OCI-LY7 (cell line): ENCODE data around the gene ACTRT2. TPM values are rescaled to one million over a fixed set of nuclear protein-coding genes. Genes with fewer than 3 reads are reported as not detected.

Source experiments
- BruUV-seq: library from RNA; stranded (reverse); fragments of 400-500 nt; replicated peaks from 2 replicates; lab custom pipeline; 2021; lab: Mats Ljungman, UMichigan
- CTCF ChIA-PET: fragments of 300-600 bp; sonication (Branson Sonifier 250); formaldehyde crosslinking; loops from one replicate; lab custom pipeline; 2022; ENCODE audit warnings: antibody characterized with exemption; ENCODE audit not compliant: unreplicated experiment; lab: Charles Lee
- POLR2A ChIA-PET: fragments of 300-600 bp; sonication (Branson Sonifier 250); formaldehyde crosslinking; loops from one replicate; lab custom pipeline; 2022; ENCODE audit warnings: antibody characterized with exemption; lab: Charles Lee
- DNase-seq: peaks from one replicate; pipeline ENCODE4 v3.0.0-alpha.2; 2015; ENCODE audit warnings: low spot score
- H2AFZ ChIP-seq: fragments of 200-600 bp; sonication (generic), shearing (Covaris generic); 2 replicates; pipeline ENCODE4 v1.6.1; 2014; ENCODE audit warnings: mild to moderate bottlenecking, antibody characterized with exemption, low read length, moderate library complexity
- H3K27ac ChIP-seq: fragments of 200-600 bp; sonication (generic); 2 replicates; pipeline ENCODE4 v1.5.1; 2014; ENCODE audit warnings: mixed run types, low read depth, mild to moderate bottlenecking, moderate library complexity, low read length, inconsistent platforms; ENCODE audit not compliant: poor library complexity, severe bottlenecking
- H3K36me3 ChIP-seq: fragments of 200-600 bp; sonication (generic); 2 replicates; pipeline ENCODE4 v1.6.1; 2014; ENCODE audit warnings: mild to moderate bottlenecking, antibody characterized with exemption, low read length, moderate library complexity, mixed read lengths; ENCODE audit not compliant: insufficient read depth
- H3K4me1 ChIP-seq: fragments of 200-600 bp; sonication (generic); 2 replicates; pipeline ENCODE4 v1.5.1; 2014; ENCODE audit warnings: mild to moderate bottlenecking, low read length; ENCODE audit not compliant: insufficient read depth, poor library complexity, severe bottlenecking
- H3K4me2 ChIP-seq: fragments of 200-600 bp; sonication (generic); 2 replicates; pipeline ENCODE4 v1.6.1; 2014; ENCODE audit warnings: mild to moderate bottlenecking, low read length
- H3K4me3 ChIP-seq: fragments of 200-600 bp; sonication (generic); 2 replicates; pipeline ENCODE4 v1.5.1; 2014; ENCODE audit warnings: mild to moderate bottlenecking, low read depth, low read length; ENCODE audit not compliant: poor library complexity, severe bottlenecking
- H3K79me2 ChIP-seq: fragments of 200-600 bp; sonication (generic); 2 replicates; pipeline ENCODE4 v1.6.1; 2016; ENCODE audit warnings: low read depth, mild to moderate bottlenecking, low read length, moderate library complexity, mixed read lengths; ENCODE audit not compliant: insufficient read depth
- H3K9me2 ChIP-seq: fragments of 200-600 bp; sonication (generic); 2 replicates; pipeline ENCODE4 v1.6.1; 2016; ENCODE audit warnings: mild to moderate bottlenecking, low read length, mixed read lengths; ENCODE audit not compliant: insufficient read depth
- H3K9me3 ChIP-seq: fragments of 200-600 bp; sonication (generic); 2 replicates; pipeline ENCODE4 v1.6.1; 2014; ENCODE audit warnings: mild to moderate bottlenecking, mixed run types, low read length, mixed read lengths
- H4K20me1 ChIP-seq: fragments of 200-600 bp; sonication (generic); 2 replicates; pipeline ENCODE4 v1.6.1; 2014; ENCODE audit warnings: mild to moderate bottlenecking, antibody characterized with exemption, low read length, moderate library complexity, mixed read lengths; ENCODE audit not compliant: insufficient read depth
- CTCF ChIP-seq: fragments of 200-600 bp; sonication (generic); conservative IDR thresholded peaks from 2 replicates; pipeline ENCODE4 v1.5.1; 2014; ENCODE audit warnings: mild to moderate bottlenecking, antibody characterized with exemption, low read length, moderate library complexity, mixed read lengths
- EZH2phosphoT487 ChIP-seq: fragments of 200-600 bp; sonication (generic); IDR thresholded peaks from 2 replicates; pipeline ENCODE4 v1.6.1; 2018; ENCODE audit warnings: low read depth, borderline replicate concordance, mild to moderate bottlenecking, mixed run types, antibody characterized with exemption, low read length, moderate library complexity, mixed read lengths
- intact Hi-C: fragments of 100-400 bp; cut with micrococcal nuclease; formaldehyde crosslinking; loops from one replicate; pipeline ENCODE4 v1.10.0; 2022; ENCODE audit not compliant: unreplicated experiment
- total RNA-seq, 2 experiments: library from RNA; depleted of rRNA in 1 of 2; stranded (reverse); fragments of >200 nt in 1 of 2; shearing (Covaris generic) in 1 of 2; gene quantifications; 2 replicates each; pipeline ENCODE4 v1.2.3, GENCODE V29; 2014 to 2022

Gene ACTRT2
- total RNA-seq, 2 experiments from 2014 or later: not detected

- Histone ChIP-seq H3K4me1 (no peaks in the 10 kb centered on the region), H3K79me2 (no peaks in the 10 kb centered on the region), H3K4me2 (no peak overlapping the region), H3K27ac (no peak overlapping the region), H2AFZ (no peak overlapping the region), H3K9me2 (no peaks in the 10 kb centered on the region), H4K20me1 (no peaks in the 10 kb centered on the region), H3K36me3 (no peaks in the 10 kb centered on the region), H3K4me3 (no peak overlapping the region), H3K9me3 (no peaks in the 10 kb centered on the region)
- TF ChIP-seq CTCF (no peak), EZH2phosphoT487 (no peak)
- ChIA-PET CTCF (no interaction called here), POLR2A (no interaction called here)
- intact Hi-C loops: no loop called here
- no peak for DNase-seq
- BruUV-seq: no TSS peak
These were observed 42.4 kb downstream of the ACTRT2 start for GRCh38 chr1:3063379-3064295.

GRCh38 chr1:3064296-3064850 is 43.1 kb downstream of the ACTRT2 start:
- Histone ChIP-seq H4K20me1 (no peaks in the 10 kb centered on the region), H2AFZ (no peak overlapping the region), H3K27ac (no peak overlapping the region), H3K4me1 (no peaks in the 10 kb centered on the region), H3K9me2 (no peaks in the 10 kb centered on the region), H3K4me3 (no peak overlapping the region), H3K4me2 (no peak overlapping the region), H3K9me3 (no peaks in the 10 kb centered on the region), H3K79me2 (no peaks in the 10 kb centered on the region), H3K36me3 (no peaks in the 10 kb centered on the region)
- intact Hi-C loops: no loop called here
- DNase-seq: no peak
- TF ChIP-seq EZH2phosphoT487 (no peak), CTCF (no peak)
- BruUV-seq: no TSS peak
- ChIA-PET POLR2A (no interaction called here), CTCF (no interaction called here)

- intact Hi-C loops: no loop called here
- no peaks in the 10 kb centered on the region for H3K36me3 ChIP-seq
- H3K4me1 ChIP-seq: no peaks in the 10 kb centered on the region
- no peak for DNase-seq
- no peaks in the 10 kb centered on the region for H4K20me1 ChIP-seq
- no peak overlapping the region for H2AFZ ChIP-seq
- TF ChIP-seq EZH2phosphoT487 (no peak), CTCF (no peak)
- H3K79me2 ChIP-seq: no peaks in the 10 kb centered on the region
- BruUV-seq: no TSS peak
- POLR2A ChIA-PET: no interaction called here
- H3K9me2 ChIP-seq: no peaks in the 10 kb centered on the region
- H3K4me2 ChIP-seq: no peak overlapping the region
- CTCF ChIA-PET: no interaction called here
- H3K27ac ChIP-seq: no peak overlapping the region
- no peak overlapping the region for H3K4me3 ChIP-seq
- no peaks in the 10 kb centered on the region for H3K9me3 ChIP-seq
These were observed 43.6 kb downstream of the ACTRT2 start for GRCh38 chr1:3064901-3065300.
